ENCODE data around the gene HNF4A. TPM values are rescaled to one million over a fixed set of nuclear protein-coding genes. Genes with fewer than 3 reads are reported as not detected.
"Not testable (repeated sequence)": the region's sequence is repeated elsewhere in the genome, so short reads cannot be mapped to it uniquely, and the experiment has no call there.

The HNF4A gene
- total RNA-seq, 2 donors from 2014 or later: not detected

DNA sequence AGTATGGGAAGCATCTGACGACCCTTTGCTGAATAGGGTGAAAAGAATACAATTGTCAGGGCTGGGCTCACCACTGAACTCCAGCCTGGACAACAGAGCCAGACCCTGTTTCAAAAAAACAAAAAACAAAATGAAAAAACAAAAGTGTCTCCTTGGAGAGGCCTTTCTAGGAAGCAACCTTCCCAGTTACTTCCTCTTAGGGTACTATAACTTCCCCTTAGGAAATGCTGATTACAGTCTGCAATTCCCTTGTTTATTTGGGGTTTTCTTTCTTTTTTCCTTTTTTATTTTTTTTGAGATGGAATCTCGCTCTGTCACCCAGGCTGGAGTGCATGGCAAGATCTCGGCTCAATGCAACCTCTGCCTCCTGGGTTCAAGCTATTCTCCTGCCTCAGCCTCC, 99.6 kb downstream of the HNF4A start:
- ATAC-seq (no peak), DNase-seq (no peak)
- intact Hi-C loops (cut with DNase I): no loop called here

DNA sequence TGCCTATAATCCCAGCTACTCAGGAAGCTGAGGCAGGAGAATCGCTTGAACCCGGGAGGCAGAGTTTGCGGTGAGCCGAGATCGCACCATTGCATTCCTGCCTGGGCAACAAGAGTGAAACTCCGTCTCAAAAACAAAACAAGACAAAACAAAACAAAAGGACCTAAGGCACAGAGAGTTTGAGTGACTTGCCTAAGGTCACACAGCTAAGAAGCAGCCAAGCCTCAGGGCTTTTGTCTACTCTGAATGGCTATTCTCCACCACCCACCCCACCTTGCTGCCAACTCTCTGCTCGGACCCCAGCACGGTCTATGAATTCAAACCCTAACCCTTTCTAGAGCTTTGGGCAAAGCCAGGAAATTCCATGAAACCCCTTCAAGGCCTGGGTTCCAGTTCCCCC, 101.1 kb downstream of the HNF4A start:
- no peak for DNase-seq
- intact Hi-C loops (cut with DNase I): no loop called here
- no peak for ATAC-seq

DNA sequence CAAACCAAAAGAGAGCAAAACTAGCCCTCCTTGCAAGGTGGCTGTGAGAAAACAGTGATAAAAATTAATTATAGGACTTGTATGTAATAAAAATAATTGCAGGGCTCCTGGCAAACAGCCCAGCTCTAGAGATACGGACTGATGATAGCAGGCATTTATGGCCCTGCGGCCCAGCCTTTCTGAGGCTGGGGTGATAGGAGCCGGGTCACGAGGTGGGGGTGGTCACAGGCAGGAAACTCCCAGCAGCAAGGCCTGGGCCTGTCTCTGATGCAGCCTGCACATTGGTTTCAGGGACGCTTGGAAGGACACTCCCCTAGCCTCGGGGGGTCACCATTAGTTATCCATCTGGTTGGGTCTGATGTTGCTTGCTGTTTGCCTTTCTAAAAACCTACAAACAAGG, 101.5 kb downstream of the HNF4A start:
- intact Hi-C loops (cut with DNase I): no loop called here
- ATAC-seq: no peak

DNA sequence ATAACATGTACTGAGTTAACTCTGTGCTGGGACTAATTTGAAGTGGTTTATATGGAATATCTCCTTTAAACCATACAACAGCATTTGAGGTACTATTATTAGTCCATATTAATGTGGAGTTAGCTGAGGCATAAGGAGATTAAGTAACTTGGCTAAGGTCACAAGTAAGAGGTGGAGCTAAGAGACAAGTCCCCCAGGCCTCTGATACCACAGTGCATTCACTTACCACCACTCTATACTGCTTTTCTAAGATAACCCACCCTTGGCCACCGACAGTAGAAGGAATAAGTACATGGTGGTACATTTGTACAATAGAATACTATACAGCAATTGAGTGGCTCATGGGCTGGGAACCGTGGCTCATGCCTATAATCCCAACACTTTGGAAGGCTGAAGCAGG, 103.8 kb downstream of the HNF4A start:
- intact Hi-C loops (cut with DNase I): no loop called here
- ATAC-seq (no peak), DNase-seq (no peak)

More for the DNA sequence above, 101.5 kb downstream of the HNF4A start:
- no peak for DNase-seq

DNA sequence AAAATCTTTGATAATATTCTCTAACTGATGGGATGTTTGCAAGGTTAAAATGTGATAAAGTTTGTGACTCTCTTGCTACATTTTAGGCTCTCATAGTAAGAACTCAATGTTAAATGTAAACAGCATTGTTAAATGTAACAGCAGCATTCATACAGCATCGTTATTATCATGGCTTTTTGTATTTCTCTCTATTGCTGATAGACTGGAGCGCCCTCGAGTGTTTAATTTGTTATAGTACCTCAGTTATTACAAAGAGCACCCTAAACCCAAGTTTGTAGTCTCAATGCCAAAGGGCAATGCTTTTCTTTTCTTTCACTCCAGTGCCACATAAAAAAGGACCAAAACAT, 105.3 kb downstream of the HNF4A start:
- peak in 1 of 2 donors; percentile 41 for ATAC-seq
- DNase-seq: no peak
- intact Hi-C loops (cut with DNase I): no loop called here

DNA sequence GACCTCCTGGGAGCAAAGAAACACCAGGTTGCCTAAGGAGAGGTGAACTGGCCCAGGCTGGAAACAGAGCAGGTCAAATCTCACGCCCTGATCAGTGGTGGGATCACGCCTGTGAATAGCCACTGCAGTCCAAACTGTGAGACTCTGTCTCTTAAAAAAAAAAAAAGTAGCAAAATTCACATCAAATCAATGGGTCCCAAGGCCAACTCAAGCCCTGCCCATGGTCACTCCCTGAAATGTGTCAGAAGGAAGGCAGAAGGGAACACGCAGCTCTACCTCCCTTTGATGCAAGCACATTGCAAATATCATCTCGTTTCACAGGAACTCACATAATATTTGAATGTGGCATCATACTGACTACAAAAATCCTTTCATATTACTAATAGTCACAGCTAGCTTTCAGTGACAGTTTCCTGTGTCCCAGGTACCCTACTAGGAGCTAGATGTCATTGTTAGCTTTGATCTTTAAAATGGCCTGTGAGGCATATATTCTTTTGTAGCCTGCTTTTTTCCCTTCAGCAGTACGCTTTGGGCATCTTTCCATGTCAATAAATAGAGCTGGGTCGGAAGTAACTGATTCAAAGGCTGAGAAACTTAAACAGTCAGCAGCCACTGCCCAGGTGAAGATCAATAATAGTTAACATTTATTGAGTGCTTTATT, 105.8 kb downstream of the HNF4A start:
- ATAC-seq: no peak
- intact Hi-C loops (cut with DNase I): no loop called here
- no peak for DNase-seq

DNA sequence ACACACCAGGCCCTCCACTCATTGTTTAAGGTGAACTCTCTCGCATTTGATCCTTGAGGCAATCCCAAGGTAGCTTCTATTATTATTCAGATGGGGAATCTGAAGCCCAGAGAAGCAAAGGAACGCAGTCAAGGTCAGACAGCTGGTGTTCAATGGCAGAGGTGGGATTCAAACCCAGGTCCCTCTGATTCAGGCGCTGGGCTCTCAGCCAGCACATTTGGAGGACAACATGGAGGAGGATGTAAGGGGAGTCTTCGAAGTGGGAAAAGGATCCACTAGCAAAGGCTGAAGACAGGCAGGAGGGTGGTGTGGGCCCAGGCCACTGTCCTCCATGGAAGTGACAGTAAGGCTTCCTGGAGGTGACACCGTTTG, 106.3 kb downstream of the HNF4A start:
- DNase-seq: no peak
- no peak for ATAC-seq
- intact Hi-C loops (cut with DNase I): no loop called here

DNA sequence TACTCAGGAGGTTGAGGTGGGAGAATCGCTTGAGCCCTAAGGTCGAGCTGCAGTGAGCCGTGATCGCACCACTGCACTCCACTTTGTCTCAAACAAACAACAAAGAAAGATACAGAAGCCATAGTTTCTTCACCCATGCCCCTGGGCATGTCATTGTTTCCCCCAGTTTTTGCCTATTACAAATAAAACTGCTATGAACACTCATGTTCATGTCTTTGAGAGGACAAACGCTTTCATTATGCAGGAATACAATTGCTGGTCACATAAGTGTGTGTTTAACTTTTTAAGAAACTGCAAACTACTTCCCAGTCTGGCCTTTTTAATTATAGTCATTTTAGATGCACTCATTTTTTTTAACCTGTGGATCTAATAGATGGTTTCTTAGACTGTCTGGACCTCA, 108.0 kb downstream of the HNF4A start:
- no peak for ATAC-seq

DNA sequence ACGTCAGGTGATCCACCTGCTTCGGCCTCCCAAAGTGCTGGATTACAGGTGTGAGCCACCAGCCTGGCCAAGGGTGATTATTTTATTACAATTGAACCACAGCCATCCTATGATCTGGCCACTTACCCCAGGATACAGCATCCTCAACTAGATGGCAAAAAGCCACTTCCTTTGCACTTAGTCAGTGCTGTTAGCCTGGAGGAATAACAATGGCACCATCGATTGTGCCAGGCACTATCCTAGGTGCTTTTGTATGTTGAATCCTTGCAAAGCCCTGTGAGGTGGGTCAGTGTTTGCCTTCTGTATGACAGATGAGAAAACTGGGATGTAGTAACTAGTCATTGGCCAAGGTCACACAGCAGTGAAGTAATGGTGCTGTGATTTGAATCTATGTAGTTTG, 109.0 kb downstream of the HNF4A start:
- DNase-seq (no peak), ATAC-seq (no peak)
- intact Hi-C loops (cut with DNase I): no loop called here

More for the DNA sequence above, 108.0 kb downstream of the HNF4A start:
- no peak for DNase-seq
- intact Hi-C loops (cut with DNase I): no loop called here

DNA sequence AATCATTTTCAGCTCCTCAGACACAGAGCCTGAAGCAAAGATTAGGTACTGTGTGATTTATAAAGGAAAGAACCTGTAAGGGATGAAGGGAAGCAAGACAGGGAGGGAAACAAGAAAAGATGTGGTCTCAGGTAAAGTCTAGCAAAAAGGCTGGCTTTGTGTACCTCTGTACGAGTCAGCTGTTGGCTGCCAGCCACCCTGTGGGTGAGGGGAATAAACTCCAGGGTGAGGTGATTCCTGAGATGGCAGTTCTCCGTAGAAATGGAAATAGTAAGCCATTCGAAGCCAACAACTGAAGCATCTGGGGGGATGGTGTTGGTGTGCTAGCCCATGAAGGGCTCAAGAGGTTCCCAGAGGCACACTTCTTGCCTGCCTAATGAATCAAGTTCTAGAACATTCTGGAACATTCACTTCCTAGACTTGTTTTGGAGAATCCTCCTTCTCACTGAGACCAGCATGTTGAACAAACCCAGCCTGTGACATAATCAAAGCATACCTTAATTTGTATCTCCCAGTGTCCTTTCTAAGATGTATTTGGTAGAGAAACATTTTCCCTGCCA, 109.6 kb downstream of the HNF4A start:
- DNase-seq (no peak), ATAC-seq (no peak)
- intact Hi-C loops (cut with DNase I): no loop called here

DNA sequence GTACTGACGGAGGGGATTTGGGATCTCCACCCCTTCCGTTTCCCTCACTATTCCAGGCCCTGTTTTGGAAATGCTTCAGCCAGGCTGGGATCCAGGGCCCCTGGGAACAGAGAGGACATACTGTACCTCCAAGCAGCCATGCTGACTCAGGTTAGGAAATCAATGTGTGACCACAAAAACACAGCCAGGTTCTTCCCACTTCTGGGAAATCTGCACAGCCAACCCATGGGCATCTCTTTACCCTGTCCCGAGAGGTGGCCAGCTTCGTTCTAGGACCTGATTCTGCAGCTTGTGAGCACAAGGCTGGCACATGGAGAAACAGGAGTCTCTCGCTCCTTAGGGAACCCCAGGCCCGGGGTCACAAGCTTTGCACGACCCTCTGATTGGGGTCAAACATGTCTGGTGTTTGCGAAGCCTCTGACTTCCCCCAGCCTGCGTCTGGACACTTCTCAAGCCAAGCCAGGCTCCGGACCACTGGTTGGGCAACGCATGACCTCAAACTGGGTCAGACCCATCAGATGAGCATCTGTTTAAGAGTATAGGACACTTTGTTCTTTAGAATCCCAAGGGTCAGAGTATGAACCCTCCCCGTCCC, 111.9 kb downstream of the HNF4A start:
- ATAC-seq: peak; percentile 58 to 60
- intact Hi-C loops (cut with DNase I): no loop called here
- peak; percentile 41 for DNase-seq

DNA sequence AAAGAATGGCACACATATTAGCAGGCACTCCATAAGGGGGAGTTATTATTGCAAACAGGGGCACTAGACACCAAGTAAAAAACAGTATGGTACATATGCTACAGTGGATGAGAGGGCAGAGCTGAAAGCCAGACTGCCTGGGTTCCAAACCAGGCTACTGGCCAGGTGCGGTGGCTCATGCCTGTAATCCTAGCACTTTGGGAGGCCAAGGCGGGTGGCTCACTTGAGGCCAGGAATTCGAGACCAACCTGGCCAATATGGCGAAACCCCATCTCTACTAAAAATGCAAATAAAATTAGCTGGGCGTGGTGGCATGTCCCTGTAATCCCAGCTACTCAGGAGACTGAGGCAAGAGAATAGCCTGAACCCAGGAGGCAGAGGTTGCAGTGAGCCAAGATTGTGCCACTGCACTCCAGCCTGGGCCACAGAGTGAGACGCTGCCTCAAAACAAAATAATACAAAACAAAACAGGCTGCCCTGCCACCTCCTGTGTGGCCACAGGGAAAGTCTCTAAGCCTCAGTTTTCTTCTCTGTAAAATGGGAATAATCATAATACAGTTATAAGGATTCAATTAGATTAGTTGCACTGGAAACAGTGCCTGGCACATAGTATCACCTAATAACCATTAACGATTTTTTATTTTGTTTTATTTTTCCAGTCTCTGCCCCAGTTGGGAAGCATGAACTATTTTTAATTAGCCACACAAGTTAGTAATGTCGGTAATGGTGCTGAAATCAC, 112.7 kb downstream of the HNF4A start:
- intact Hi-C loops (cut with DNase I): no loop called here
- DNase-seq (no peak), ATAC-seq (no peak)

DNA sequence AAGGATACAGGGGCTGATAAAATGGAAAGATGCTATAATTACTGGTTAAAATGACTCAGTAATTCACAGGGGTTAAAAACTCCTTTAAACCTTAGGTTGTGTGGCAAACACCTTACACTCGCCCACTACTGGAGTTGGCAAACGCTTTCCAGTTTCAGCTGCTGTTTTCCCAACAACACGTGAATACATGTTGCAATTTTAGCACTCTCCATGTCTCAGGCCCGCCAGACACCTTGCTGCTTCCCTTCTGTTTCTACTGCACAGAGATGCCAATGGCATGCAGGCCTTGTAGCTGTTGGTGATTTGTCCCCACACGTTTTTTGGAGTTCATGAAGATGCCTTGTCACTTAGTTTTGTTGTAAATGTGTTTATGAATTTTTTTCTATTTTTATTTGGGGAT, 114.8 kb downstream of the HNF4A start:
- ATAC-seq (no peak), DNase-seq (no peak)
- intact Hi-C loops (cut with DNase I): loop anchor here (2.0 to 10.0 kb wide), 3 partner anchors 82 to 256 kb away; partner anchors contain the start of gene OSER1 (in 1 of the 2)

DNA sequence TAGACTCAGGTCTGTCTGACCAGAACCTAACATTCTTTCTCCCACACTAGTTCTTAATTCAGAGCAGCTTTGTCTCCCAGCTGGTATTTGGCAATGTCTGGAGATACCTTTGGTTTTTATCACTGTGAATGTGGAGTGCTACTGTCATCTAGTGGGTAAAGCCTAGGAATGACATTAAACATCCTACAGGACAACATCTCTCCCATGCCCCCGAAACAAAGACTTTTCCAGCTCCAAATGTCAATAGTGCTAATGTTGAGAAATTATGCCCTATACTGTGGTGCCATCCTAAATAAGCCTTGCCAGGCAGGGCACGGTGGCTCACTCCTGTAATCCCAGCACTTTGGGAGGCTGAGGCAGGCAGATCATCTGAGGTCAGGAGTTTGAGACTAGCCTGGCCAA, 116.0 kb downstream of the HNF4A start:
- DNase-seq (no peak), ATAC-seq (no peak)
- intact Hi-C loops (cut with DNase I): loop anchor here (2.0 to 10.0 kb wide), 3 partner anchors 83 to 257 kb away; partner anchors contain the start of gene OSER1 (in 1 of the 2)

DNA sequence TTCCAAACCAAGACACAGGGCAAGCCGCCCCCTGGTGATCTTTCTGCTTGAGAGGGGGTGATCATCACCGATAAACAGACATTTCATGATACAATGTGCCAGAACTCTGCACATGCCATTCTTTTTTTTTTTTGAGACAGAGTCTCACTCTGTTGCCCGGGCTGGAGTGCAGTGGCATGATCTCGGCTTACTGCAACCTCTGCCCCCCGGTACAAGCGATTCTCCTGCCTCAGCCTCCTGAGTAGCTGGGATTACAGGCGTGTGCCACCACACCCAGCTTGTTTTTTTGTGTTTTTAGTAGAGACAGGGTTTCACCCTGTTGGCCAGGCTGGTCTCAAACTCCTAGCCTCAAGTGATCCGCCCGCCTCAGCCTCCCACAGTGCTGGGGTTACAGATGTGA, 116.8 kb downstream of the HNF4A start:
- intact Hi-C loops (cut with DNase I): loop anchor here (5.0 to 10.0 kb wide), 2 partner anchors 255 to 257 kb away; partner anchors contain the start of gene OSER1 (in 1 of the 2)
- ATAC-seq, DNase-seq: not testable (repeated sequence)

DNA sequence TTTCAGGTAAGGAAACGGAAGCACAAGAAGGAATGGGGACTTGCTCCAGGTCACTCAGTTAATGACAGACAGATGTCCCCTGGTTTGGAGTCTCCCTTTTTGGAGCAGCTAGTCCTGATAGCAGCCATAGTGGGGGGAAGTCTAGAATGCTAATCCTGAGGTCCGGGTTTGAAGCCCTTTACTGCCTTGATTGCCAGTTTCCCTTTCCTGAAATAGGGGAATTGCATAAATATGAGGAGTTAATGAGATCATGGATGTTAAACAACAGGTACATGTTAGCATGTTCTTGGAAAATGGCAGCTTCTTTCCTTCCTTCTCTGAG, 119.8 kb downstream of the HNF4A start:
- ATAC-seq: no peak
- no peak for DNase-seq
- intact Hi-C loops (cut with DNase I): loop anchor here in 1 of 2 donors (10.0 kb wide), 1 partner anchor 261 kb away; the partner anchor contains the start of gene OSER1

DNA sequence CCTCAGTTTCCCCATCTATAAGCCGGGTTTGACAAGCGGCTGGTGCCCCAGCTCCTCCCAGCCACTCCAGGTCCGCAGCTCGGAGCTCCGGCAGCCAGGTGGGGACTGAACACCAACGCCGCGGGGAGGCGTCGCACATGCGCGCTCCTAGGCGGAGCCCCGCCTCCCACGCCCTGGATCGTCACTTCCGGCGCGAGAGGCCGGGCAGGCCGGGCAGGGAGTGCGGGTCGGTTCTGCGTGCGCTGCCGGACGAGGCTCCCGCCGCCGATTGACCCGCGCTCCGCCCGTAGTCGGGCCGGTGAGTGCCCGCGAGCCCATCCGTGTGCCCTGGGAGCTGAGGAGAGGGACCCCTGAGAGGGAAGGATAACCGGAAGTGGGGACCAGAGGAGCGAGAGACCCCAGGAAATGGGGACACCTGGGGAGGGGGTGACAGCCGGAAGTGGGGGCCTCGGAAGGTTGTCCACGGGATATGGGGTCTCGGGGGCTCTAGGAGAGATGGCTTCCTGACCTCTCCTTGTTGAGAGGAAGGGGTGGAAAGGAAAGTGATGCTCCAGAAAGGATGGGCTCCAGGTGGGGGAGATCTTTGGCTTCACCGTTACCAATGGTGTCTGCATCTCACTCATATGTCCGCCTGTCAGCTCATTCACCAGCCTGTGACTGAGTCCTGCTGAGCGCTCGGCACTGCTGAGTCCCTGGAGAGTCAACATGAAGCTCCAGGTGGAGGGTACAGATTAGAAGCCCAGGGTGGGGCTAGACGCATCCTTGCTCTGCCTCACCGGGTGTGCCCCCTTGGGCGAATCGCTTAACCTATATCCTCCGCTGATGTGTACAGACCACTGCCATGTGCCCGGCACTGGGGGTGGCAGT, 120.4 kb downstream of the HNF4A start, which contains the start of gene TTPAL:
Gene TTPAL, plus strand, starts transcription at position 181 of the 867 bp plus-strand sequence. CDS start 4,126 bp downstream, outside the sequence.
- intact Hi-C loops (cut with DNase I): loop anchor here in 1 of 2 donors (10.0 kb wide), 1 partner anchor 261 kb away; the partner anchor contains the start of gene OSER1
- peak; percentile 92 for DNase-seq
- peak; percentile 99 for ATAC-seq

DNA sequence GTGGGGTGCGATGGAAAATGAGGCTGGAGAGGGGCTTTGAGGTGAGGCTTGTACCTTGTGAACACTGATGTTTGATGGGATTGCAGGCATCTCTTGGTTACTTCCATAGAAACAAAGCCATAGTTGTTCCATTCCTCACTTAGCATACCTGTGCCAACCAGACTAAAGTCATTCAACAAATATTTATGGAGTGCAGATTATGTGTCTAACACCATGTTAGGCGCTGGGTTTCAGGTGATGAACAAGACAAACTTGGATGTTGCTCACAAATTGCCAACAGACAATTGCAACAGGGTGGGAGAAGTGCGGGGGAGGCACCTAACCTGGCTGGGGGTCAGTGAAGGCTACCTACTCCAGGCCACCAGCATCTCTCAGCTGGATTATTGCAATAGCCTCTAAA, 121.7 kb downstream of the HNF4A start:
- intact Hi-C loops (cut with DNase I): loop anchor here in 1 of 2 donors (10.0 kb wide), 1 partner anchor 262 kb away; the partner anchor contains the start of gene OSER1
- DNase-seq: no peak
- no peak for ATAC-seq

DNA sequence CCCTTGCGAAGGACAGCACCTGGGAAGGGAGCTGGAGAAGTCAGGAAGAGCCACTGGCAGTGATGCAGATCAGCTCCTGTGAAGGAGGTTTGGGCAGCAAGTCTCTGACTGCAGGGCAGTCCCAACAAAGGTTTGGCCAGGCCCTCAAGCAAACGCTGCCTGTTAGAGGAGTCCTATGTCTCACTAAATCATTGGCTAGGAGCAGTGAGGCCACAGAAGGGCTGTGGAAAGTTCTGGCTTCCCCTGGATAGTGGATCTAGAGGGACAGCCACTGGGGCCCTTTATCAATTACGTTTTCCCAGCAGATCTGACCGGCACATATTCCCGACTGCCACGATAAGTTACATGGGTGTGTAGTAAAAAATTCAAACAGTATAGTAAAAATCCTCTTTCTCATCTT, 122.7 kb downstream of the HNF4A start:
- intact Hi-C loops (cut with DNase I): loop anchor here in 1 of 2 donors (10.0 kb wide), 1 partner anchor 263 kb away; the partner anchor contains the start of gene OSER1
- ATAC-seq: no peak
- DNase-seq: no peak
